ENCODE measurements around the gene CTSZ.

GRCh38 chr20:58986286-58986967 lies 20.6 kb downstream of the CTSZ start:
- TF ChIP-seq EZH2 (IDR thresholded peaks at IDR 0.05; ENCODE audit: low read depth): no peak
- no peak for TF ChIP-seq CTCF (conservative IDR thresholded peaks at IDR 0.05)

All from PC-9 (cell line).